CD4-positive, alpha-beta T cell treated with Interleukin-12 subunit alpha and Interleukin-12 subunit beta, for 1 hour (primary cell): Measurements from ENCODE around the gene PTPRT.

Experiments
- DNase-seq: peaks from one replicate; pipeline ENCODE4 v3.0.0-alpha.2; 2020

PTPRT gene

DNA sequence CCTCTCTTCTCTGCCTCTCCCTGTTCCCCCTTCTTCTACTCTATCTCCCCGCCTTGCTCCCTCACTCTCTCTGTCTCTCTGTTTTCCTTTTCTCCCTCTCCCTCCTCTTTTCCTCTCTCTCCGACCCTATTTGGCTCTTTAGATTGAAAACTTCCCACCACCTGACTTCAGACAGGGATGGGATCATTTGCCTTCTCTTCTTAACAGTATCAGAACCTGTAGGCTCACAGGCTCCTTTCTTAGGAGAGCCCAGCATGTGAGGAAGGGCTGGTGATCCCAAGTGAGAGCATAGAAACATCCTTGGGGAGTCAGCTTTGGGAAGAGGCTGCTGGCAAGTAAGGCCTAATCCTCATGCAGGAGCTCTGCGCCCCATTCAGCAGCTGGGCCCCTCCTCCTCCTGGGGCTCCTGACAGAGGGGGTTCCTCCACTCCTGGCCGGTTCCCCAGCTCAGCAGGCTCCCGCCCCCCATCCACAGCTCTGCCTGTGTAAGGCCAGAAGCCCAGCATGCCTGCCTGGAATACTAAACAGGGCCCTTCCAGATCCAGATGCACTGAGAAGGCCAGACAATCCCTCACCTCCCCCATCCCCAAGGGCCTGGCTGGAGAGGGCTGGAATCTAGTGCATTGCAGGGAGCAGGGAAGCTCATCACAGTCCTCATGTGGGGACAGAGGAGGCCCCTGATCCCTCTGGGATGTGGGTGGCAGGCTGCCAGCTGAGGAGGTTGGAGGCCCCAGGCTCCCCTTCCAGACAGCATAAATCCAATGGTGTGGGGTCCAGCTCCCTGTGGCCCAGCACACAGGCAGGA lies 93.4 kb downstream of the PTPRT start:
- DNase-seq: no peak

DNA sequence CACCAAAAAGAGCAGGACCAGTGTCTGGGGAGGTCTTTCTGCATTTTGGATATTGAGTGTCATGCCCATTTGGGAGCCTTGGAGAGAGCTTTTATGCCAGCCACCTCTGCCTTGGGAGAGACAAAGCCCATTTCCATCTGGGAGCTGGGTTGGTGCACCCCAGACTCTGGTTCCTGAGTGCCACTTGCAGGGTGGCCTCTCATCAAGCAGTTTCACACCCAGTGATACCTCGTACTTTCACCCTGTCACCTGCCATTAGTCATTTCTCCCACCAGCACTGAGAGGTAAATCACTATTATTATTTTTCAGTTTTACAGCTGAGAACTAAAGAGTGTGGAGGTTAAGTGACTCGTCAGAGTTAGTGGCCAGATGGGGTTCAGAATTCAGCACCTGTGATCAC lies 94.7 kb downstream of the PTPRT start:
- no peak for DNase-seq

GRCh38 chr20:43092386-43093088 lies 97.2 kb downstream of the PTPRT start:
- DNase-seq: no peak

DNA sequence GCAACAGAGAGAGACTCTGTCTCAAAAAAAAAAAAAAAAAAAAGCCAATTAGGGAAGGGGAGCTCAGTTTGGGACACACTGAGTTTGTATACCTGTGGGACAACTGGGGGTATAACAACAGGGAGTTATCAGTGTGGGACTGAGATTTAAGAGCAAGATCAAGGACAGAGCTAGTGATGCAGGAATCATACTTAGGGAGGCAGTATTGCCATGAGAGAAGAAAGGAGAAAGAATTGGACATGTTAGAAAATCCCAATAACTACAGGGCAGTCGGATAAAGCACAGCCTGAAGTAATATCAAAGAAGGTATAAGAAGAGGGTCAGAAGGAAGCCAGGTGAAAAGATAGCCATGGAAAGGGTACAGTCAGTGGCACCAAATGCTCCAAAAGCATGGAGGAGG lies 121.2 kb downstream of the PTPRT start:
- DNase-seq: no peak

DNA sequence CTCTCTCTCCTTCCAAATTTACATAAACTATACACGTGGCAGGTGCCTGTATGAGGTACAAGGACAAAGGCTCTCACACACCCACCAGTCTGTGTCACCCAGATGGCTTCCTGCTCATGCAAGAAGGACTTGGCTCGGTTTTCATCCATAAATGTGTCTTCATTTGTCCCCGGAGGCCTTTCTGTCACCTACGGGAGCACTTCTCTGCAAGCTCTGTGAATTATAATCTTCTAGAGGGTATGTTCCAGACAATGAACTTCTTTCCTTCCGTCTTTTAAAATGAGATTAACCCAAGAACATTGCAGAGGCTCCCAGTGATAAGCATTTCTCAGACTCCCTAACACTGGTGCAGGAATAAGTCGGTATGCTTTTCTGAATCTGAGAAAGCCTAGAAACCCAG lies 123.6 kb downstream of the PTPRT start:
- DNase-seq: no peak

GRCh38 chr20:43065299-43065698 lies 124.4 kb downstream of the PTPRT start:
- no peak for DNase-seq

DNA sequence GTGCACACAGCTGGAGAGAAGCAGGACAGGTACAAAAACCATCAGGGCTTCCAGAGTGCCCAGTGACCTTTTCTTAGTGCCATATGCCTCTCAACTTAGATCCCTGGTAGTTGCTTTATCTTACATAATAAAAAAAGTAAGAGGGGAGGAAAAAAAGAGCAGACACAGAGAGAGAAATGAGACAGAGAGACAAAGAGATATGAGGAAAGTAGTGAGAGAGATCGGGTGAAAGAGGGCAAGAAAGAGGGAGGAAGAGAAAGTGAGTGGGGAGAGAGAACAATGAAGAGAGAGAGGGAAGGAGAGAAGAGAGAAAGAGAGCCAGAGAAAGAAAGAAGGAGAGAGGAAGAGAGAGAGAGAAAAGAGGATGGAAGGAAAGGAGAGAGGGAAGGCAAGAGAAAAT lies 131.6 kb downstream of the PTPRT start:
- DNase-seq: no peak

DNA sequence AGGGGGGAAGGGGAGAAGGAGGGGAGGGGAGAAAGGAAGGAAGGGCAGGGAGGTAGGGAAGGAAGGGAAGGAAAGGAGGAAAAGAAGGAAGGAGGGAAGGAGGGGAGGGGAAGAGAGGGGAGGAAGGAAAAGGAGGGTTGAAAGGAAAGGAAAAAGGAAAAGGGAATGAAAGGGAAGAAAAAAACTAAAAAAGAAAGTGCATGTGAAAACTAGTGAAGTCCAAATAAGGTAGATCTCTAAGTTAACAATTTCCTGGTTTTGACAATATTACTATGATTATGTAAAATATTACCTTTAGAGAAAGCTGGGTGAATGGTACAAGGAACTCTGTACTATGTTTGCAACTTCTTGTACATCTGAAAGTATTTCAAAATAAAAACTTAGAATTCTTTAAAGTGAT lies 132.4 kb downstream of the PTPRT start:
- DNase-seq: no peak

DNA sequence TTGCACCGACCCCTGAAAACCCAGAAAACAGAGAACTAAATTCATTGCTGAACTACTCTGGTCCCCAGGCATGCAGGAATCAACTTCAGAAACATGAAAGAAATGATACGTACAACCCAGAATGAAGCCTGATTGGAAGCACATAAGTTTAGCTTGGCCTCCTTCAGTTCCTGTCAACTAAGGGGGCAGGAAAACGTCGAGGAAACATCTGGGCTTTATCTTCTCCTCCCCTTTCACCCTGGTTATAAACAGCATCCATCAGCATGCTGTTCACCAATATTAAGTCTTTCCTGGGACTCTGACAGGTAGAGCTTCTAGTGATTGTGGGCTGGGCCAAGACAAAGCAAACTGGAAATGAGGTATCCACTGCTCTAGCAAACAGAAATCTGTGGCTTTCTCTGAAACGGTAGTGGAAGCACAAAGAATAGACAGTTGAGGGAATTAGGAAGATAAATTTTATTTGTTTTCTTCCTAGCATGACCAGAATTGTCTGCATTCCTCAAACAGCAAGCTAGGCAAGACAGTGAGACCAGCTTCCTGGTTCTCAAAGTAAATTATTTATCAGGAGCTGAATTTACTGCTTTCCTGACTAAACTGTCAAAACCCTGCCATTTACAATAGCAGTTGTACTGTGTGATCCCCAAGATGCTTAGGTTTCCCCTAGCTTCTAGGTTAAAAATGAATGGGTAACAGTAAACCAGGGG lies 134.4 kb downstream of the PTPRT start:
- DNase-seq: no peak

GRCh38 chr20:43052532-43052931 lies 137.2 kb downstream of the PTPRT start:
- DNase-seq: no peak

- DNase-seq: no peak
These were observed 142.7 kb downstream of the PTPRT start for GRCh38 chr20:43046966-43047365.

GRCh38 chr20:43043887-43044286 lies 145.8 kb downstream of the PTPRT start:
- DNase-seq: no peak

DNA sequence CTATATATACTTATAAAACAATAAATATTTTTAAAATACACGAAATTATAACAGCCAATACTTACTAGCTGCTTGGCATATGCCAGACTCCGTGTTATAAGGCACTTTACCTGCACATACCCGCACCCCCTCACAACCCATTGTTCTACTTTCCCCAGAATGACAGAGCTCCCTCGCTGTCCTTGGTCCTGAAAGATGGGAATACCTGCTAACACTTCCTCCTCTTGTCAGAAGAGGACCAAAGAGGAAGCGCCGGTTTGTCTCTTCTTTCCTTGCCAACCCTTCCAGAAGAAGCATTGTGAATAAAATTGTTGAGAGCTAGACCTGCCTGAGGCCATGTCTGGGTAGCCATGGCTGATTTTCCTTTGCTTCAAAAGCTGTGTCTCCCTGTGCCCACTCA lies 149.3 kb downstream of the PTPRT start:
- no peak for DNase-seq

GRCh38 chr20:43037605-43038309 lies 151.9 kb downstream of the PTPRT start:
- no peak for DNase-seq

DNA sequence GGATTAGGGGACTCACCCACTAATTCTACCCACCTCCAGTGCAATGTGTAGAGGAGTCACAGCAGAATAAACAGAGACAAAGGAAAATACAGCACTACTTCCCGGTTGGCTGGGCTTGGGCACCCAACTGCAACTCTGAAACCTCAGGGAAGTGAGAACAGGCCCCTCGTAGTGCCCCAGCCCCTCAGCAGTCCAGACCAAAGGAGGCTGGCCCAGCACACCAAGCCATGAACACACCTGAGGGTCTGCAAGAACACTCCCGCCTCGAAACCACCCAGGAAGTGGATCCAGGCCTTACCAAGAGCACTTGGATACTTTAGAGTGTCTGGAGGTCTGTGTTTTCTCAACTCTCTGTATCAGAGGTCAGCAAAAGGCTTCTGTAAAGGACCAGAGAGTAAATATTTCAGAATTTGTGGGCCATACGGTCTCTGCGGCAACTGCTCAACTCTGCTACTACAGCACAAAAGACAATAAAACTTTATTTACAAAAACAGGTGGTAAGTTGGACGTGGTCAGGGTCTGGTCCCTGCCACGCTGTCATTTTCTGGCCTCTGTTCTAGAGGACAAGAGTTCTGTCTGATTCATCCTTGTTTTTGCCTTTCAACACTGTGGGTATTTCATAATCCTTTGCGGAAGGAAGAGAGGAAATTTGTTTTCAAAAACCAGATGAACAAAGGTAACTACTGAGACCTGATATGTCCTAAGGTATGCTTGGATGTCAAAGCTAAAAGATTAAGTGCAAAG lies 154.6 kb downstream of the PTPRT start:
- no peak for DNase-seq

DNA sequence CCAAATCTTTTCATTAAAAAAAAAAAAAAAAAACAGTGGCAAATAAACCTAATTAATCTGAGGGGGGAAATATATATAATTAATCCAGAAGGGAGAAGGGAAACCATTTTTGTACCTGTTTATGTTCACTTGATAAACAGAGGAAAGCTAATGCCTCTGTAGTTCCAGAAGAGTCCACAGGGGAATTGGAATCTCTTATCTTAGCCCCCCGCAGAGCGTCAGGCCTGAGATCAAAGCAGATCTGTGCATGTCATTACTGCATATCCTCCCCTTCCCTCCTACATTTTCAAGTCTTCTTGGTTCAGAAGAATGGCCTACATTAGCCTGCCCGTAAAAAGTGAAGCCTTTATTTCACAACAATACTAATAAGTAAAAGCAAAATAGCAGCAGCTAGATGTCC lies 157.2 kb downstream of the PTPRT start:
- DNase-seq: no peak

GRCh38 chr20:43029176-43029575 lies 160.5 kb downstream of the PTPRT start:
- no peak for DNase-seq

DNA sequence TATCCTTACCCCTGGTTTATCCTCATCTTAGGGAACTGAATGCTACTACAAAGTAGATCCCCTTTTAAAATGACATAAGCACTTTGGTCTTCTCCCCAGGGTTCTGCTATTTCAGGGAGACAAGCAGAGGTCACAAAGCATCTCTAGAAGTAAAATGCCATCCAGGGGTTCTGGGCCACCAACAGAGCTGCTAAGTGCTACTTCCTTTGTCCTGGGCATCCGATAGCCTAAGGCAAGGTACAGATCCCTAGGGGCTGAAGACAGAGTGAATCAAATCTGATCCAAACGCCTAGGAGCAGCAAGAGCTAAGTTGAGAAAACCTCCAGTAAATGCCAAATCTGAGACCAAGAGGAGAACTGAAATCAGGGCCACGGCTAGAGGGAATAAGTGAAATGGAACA lies 161.2 kb downstream of the PTPRT start:
- no peak for DNase-seq

DNA sequence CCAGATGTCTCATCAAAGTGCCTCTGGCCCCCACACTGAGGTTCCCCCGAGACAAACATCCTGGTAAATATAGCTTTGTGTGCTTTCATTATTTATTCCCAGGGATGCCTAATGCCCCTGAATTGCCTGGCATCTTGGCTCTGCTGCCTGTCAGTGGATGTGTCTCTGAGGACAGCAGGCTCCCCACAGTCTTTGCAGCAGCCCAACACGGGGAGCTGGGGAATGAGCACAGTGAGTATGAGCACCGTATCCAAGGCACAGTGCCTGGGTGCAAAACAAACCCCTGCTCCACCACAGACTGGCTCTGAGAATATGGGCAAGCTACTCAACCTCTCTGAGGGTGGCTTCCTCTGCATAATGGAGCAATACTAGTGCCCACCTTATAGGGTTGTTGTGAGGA lies 165.9 kb downstream of the PTPRT start:
- DNase-seq: no peak

GRCh38 chr20:43022568-43022967 lies 167.1 kb downstream of the PTPRT start:
- no peak for DNase-seq

DNA sequence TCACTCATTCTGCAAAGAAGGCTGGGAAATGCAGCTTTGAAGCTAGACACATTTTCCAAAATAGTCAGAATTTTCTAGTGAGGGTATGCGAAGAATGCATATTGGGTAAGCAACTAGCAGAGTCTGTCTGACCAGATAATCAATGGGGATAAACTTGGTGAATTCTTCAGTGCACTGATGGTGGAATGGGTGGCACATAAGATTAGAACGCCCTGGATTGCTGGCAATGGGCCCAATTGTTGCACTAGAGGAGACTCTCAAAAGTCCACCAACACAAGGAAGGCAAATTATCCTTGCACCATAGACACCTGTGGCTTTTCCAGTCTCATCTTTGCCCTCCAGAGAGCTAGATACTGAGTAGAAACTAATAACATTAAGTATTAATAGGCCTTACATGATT lies 167.6 kb downstream of the PTPRT start:
- no peak for DNase-seq

GRCh38 chr20:43017241-43018030 lies 172.3 kb downstream of the PTPRT start:
- no peak for DNase-seq
